ENCODE data around the gene DYSF. TPM values are rescaled to one million over a fixed set of nuclear protein-coding genes. Genes with fewer than 3 reads are reported as not detected.

Gene DYSF
- total RNA-seq, 1 donor from 2014 or later: 72.0 TPM

DNA sequence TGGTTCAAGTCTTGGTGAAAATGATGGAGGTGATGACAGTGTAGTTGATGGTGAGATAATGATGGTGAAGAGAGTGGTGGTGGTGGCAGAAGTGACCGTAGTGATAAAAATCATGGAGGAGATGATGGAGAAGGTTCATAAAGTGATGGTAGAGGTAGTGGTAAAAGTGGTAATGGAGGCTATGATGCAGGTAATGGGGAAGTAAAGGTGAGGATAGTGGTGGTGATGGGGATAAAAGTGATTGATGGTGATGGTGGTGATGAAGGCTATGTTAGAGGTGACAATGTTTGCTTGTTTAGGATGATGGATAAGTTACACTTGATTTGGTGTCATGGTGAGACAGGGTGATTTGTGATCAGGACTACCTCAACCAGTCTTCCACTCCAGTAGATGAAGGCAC lies 268.9 kb downstream of the DYSF start:
- peaks cover 40% of the 10 kb centered on the region for H3K4me1 Mint-ChIP-seq (ENCODE audit: unreplicated experiment)

DNA sequence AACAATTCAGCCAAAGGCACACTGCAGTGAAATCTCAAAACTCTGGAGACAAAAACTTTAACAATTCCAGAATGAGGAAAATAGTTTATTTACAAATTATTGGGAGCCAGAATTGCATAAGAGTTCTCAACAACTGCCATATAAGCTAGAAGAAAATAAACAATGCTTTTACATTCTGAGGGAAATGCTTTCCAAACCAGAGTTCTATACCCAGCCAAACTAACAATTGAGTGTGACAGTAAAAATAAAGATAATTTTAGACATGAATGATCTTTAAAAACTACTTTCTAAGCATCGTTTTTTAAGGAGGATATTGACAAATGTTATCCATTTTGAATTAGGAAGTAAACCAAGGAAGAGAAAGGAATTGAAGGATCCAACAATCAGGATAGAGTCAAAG lies 271.4 kb downstream of the DYSF start:
- Mint-ChIP-seq H3K36me3 (ENCODE audit: unreplicated experiment) (no peaks in the 10 kb centered on the region), H3K9me3 (ENCODE audit: unreplicated experiment) (no peaks in the 10 kb centered on the region)

More for the DNA sequence above, 268.9 kb downstream of the DYSF start:
- H3K36me3 Mint-ChIP-seq (ENCODE audit: unreplicated experiment): no peaks in the 10 kb centered on the region
- no peaks in the 10 kb centered on the region for H3K9me3 Mint-ChIP-seq (ENCODE audit: unreplicated experiment)
- H3K27me3 Mint-ChIP-seq (ENCODE audit: unreplicated experiment): no peaks in the 10 kb centered on the region
- TF ChIP-seq, protein P1, sequence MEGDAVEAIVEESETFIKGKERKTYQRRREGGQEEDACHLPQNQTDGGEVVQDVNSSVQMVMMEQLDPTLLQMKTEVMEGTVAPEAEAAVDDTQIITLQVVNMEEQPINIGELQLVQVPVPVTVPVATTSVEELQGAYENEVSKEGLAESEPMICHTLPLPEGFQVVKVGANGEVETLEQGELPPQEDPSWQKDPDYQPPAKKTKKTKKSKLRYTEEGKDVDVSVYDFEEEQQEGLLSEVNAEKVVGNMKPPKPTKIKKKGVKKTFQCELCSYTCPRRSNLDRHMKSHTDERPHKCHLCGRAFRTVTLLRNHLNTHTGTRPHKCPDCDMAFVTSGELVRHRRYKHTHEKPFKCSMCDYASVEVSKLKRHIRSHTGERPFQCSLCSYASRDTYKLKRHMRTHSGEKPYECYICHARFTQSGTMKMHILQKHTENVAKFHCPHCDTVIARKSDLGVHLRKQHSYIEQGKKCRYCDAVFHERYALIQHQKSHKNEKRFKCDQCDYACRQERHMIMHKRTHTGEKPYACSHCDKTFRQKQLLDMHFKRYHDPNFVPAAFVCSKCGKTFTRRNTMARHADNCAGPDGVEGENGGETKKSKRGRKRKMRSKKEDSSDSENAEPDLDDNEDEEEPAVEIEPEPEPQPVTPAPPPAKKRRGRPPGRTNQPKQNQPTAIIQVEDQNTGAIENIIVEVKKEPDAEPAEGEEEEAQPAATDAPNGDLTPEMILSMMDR (IDR thresholded peaks at IDR 0.05): no peak
- DNase-seq (ENCODE audit: extremely low spot score, unreplicated experiment): no peak
- no peak overlapping the region for H3K4me3 Mint-ChIP-seq (ENCODE audit: unreplicated experiment)
- no peak overlapping the region for H3K27ac Mint-ChIP-seq (ENCODE audit: unreplicated experiment)

DNA sequence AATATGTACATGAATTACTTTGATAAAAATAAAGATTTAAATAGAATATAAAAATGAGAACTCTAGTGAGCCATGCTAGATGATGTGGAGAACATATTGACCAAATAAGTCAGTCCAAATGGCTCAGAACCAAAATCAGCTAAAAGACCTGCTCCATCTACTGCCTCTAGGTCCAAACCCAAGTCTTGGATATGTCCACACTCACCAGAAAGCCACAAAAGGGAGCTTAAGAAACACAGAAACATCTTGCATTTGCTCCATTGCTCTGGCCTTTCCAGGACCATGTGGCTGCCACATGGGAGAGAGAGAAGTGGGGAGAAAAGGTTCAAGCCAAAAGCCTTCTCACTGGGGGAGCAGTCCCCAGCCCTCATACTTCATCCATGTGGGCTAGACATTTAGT lies 272.5 kb downstream of the DYSF start:
- H3K4me3 Mint-ChIP-seq (ENCODE audit: unreplicated experiment): no peak overlapping the region
- DNase-seq (ENCODE audit: extremely low spot score, unreplicated experiment): no peak
- peaks cover 1% of the 10 kb centered on the region for H3K27me3 Mint-ChIP-seq (ENCODE audit: unreplicated experiment)
- TF ChIP-seq, protein P1 (IDR thresholded peaks at IDR 0.05): no peak
- peaks cover 8% of the 10 kb centered on the region for H3K4me1 Mint-ChIP-seq (ENCODE audit: unreplicated experiment)
- no peaks in the 10 kb centered on the region for H3K9me3 Mint-ChIP-seq (ENCODE audit: unreplicated experiment)
- no peaks in the 10 kb centered on the region for H3K36me3 Mint-ChIP-seq (ENCODE audit: unreplicated experiment)
- no peak overlapping the region for H3K27ac Mint-ChIP-seq (ENCODE audit: unreplicated experiment)

More for the DNA sequence above, 271.4 kb downstream of the DYSF start:
- Mint-ChIP-seq H3K4me1 (ENCODE audit: unreplicated experiment) (peaks cover 19% of the 10 kb centered on the region), H3K27me3 (ENCODE audit: unreplicated experiment) (peaks cover 1% of the 10 kb centered on the region), H3K4me3 (ENCODE audit: unreplicated experiment) (no peak overlapping the region), H3K27ac (ENCODE audit: unreplicated experiment) (no peak overlapping the region)
- TF ChIP-seq, protein P1 (IDR thresholded peaks at IDR 0.05): no peak
- DNase-seq (ENCODE audit: extremely low spot score, unreplicated experiment): no peak

DNA sequence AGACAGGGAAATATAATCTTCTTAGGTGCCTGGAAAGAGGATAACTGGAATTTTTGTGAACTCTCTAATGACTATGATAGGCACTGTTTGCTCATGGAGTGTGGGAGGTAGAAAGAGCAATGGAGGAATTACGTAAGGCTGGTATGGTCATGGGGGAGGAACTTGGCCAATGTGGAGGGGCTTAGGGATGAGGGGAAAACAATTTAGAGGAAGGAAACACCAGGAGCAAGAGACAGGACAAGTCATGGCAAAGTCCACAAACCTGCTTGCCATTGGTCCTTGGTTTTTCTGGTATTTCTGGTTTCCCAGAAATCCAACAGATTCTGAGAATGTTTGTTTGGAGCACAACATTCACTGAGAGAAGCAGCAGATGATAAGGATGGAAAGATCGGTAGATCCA lies 274.2 kb downstream of the DYSF start:
- Mint-ChIP-seq H3K36me3 (ENCODE audit: unreplicated experiment) (no peaks in the 10 kb centered on the region), H3K27me3 (ENCODE audit: unreplicated experiment) (peaks cover 1% of the 10 kb centered on the region), H3K4me3 (ENCODE audit: unreplicated experiment) (no peak overlapping the region), H3K9me3 (ENCODE audit: unreplicated experiment) (no peaks in the 10 kb centered on the region), H3K4me1 (ENCODE audit: unreplicated experiment) (no peaks in the 10 kb centered on the region), H3K27ac (ENCODE audit: unreplicated experiment) (no peak overlapping the region)
- TF ChIP-seq, protein P1 (IDR thresholded peaks at IDR 0.05): no peak
- DNase-seq (ENCODE audit: extremely low spot score, unreplicated experiment): no peak

DNA sequence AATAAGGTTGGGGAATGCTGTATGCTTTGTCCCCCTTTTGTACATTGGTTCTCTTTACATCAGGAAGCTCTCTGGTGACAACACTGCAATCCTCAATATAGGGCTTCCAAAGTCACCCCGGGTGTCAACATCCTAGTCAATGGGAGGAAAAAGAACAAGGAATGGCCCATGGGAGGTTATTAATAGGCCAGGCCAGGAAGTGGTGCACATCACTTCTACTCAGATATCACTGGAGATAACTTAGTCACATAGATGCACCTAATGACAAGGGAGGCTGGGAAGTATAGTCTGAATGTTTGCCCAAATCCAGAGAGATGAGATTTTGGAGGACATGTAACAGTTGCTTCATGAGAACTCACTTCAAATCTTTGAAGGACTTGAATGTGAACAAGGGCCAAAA lies 274.7 kb downstream of the DYSF start:
- no peaks in the 10 kb centered on the region for H3K9me3 Mint-ChIP-seq (ENCODE audit: unreplicated experiment)
- peaks cover 1% of the 10 kb centered on the region for H3K27me3 Mint-ChIP-seq (ENCODE audit: unreplicated experiment)
- TF ChIP-seq, protein P1 (IDR thresholded peaks at IDR 0.05): no peak
- H3K4me3 Mint-ChIP-seq (ENCODE audit: unreplicated experiment): no peak overlapping the region
- no peaks in the 10 kb centered on the region for H3K36me3 Mint-ChIP-seq (ENCODE audit: unreplicated experiment)
- H3K4me1 Mint-ChIP-seq (ENCODE audit: unreplicated experiment): no peaks in the 10 kb centered on the region
- no peak overlapping the region for H3K27ac Mint-ChIP-seq (ENCODE audit: unreplicated experiment)
- DNase-seq (ENCODE audit: extremely low spot score, unreplicated experiment): no peak

Data from osteocyte (in vitro differentiated cells).